Caki2 (cell line): ENCODE measurements around the gene NCAPG. TPM values are rescaled to one million over a fixed set of nuclear protein-coding genes. Genes with fewer than 3 reads are reported as not detected.

Experiments used
- DNase-seq: peaks from one replicate; pipeline ENCODE4 v3.0.0-alpha.2; 2015; ENCODE audit warnings: low read depth
- in situ Hi-C: cut with HindIII; loops from 2 replicates; pipeline ENCODE4 v1.10.0; 2016; ENCODE audit warnings: low sequenced_read_pairs, low pct_unique_long_range_greater_than_20kb, mixed read lengths
- total RNA-seq: library from RNA; depleted of rRNA; stranded (reverse); fragments of >200 nt; shearing (Covaris generic); gene quantifications from 2 replicates; pipeline ENCODE4 v1.2.3, GENCODE V29; 2014; ENCODE audit warnings: low replicate concordance; rRNA removed

The NCAPG gene, protein sequence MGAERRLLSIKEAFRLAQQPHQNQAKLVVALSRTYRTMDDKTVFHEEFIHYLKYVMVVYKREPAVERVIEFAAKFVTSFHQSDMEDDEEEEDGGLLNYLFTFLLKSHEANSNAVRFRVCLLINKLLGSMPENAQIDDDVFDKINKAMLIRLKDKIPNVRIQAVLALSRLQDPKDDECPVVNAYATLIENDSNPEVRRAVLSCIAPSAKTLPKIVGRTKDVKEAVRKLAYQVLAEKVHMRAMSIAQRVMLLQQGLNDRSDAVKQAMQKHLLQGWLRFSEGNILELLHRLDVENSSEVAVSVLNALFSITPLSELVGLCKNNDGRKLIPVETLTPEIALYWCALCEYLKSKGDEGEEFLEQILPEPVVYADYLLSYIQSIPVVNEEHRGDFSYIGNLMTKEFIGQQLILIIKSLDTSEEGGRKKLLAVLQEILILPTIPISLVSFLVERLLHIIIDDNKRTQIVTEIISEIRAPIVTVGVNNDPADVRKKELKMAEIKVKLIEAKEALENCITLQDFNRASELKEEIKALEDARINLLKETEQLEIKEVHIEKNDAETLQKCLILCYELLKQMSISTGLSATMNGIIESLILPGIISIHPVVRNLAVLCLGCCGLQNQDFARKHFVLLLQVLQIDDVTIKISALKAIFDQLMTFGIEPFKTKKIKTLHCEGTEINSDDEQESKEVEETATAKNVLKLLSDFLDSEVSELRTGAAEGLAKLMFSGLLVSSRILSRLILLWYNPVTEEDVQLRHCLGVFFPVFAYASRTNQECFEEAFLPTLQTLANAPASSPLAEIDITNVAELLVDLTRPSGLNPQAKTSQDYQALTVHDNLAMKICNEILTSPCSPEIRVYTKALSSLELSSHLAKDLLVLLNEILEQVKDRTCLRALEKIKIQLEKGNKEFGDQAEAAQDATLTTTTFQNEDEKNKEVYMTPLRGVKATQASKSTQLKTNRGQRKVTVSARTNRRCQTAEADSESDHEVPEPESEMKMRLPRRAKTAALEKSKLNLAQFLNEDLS
- total RNA-seq = 18.2 and 25.3 TPM in 2 replicates

DNA sequence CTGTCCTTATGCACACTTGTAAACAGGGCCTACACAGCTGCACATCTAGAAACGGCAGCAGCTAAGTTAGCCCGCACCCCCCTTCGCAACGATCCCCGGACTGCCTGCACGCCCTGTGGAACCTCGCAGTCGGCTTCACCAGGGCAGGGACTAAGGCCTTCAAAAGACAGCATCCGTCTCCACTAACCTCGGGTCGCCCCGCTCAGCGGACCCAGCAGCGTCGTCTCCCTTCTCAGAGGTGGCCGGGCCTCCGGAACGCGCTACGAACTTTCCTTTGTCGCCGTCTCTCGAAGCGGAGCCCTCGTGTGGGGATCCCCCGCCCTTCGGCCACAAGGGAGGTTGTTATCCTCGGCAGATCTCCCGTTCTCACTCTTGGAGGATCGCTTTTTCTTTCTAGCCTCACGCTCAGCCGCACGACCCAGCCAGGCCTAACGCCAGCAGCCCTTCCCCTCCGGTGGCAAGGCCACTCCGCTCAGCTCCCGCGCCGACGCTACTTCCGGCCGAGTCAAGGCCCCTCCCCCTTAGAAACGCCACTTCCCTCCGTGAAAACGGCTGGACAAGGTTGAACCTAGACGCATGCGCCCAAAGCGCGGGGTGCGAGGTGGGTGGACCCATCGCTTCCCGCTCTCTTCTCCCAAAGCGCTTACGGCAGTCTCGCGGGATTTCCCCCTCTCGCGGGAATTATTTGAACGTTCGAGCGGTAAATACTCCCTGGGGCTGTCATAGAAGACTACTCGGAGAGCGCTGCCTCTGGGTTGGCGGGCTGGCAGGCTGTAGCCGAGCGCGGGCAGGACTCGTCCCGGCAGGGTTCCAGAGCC is at the start of gene NCAPG, which contains the start of gene DCAF16:
Gene NCAPG, plus strand, starts transcription at position 720 of the 818 bp plus-strand sequence. CDS start 99 bp downstream, outside the sequence.
Gene DCAF16, minus strand, starts transcription at position 498 of the 818 bp plus-strand sequence. CDS start 6,616 bp downstream, outside the sequence.
- peak; percentile 99 for DNase-seq
- in situ Hi-C loops = no loop called here

DNA sequence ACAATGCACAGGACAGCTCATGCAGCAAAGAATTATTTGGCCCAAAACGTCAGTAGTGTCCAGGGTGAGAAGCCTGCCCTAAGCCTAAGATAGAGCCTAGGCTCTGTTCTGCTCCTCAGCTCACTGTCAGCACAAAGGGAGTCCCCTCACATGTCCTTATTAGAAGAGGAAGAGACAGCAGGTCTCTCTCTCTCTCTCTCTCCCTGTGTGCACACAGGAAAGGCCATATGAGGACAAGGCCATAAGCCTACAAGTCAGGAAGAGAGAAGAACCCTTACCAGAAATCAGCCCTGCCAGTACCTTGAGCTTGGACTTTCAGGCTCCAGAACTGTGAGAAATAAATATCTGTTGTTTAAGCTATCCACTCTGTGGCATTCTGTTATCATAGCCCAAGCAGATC is 49.7 kb upstream of the NCAPG start:
- in situ Hi-C loops = no loop called here

DNA sequence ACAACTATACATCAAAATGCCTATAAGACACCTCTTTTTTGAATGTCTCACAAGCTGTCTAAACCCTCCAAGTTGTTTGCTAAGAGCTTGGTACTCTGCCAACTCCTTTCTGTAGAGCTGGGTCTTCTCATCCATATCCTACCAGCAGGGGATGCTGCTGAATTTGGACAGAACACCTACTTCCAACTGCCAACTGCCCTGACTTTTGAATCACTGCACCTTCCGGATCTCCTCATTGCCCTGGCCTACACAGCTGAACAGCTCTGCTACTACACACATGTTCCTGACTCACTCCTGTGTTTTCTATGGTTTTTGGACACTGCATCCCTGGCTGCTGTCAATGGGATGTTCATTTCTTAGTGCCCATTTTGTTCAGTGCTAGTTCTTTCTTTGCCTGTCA is 48.1 kb upstream of the NCAPG start:
- no peak for DNase-seq
- in situ Hi-C loops = no loop called here

More for the DNA sequence above, 49.7 kb upstream of the NCAPG start:
- DNase-seq = no peak

- DNase-seq = no peak
- in situ Hi-C loops = no loop called here
Measured at GRCh38 chr4:17763416-17763815, 47.4 kb upstream of the NCAPG start.

- no peak for DNase-seq
- in situ Hi-C loops = no loop called here
Measured at GRCh38 chr4:17763931-17764330, 46.8 kb upstream of the NCAPG start.

- no peak for DNase-seq
- in situ Hi-C loops = no loop called here
Measured at GRCh38 chr4:17765514-17766286, 45.1 kb upstream of the NCAPG start.

DNA sequence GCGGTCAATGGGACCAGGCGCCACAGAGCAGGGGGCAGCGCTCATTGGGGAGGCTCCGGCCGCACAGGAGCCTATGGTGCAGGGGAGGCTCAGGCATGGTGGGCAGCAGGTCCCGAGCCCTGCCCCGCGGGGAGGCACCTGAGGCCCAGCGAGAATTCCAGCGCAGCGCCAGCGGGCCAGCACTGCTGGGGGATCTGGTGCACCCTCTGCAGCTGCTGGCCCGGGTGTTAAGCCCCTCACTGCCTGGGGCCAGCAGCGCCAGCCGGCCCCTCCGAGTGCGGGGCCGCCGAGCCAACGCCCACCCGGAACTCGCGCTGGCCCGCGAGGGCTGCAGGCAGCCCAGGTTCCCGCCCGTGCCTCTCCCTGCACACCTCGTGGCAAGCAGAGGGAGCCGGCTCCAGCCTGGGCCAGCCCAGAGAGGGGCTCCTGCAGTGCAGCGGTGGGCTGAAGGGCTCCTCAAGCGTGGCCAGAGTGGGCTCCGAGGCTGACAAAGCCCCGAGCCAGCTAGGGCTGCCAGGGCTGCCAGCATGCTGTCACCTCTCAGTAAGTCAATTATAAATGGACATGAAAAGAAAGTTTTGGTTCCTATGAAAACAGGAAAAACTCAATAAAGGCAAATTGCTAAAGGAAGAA is 43.8 kb upstream of the NCAPG start:
- DNase-seq = no peak

GRCh38 chr4:17769406-17770174 is 41.2 kb upstream of the NCAPG start:
- DNase-seq = no peak
- in situ Hi-C loops = no loop called here

More for the DNA sequence above, 43.8 kb upstream of the NCAPG start:
- in situ Hi-C loops = no loop called here

DNA sequence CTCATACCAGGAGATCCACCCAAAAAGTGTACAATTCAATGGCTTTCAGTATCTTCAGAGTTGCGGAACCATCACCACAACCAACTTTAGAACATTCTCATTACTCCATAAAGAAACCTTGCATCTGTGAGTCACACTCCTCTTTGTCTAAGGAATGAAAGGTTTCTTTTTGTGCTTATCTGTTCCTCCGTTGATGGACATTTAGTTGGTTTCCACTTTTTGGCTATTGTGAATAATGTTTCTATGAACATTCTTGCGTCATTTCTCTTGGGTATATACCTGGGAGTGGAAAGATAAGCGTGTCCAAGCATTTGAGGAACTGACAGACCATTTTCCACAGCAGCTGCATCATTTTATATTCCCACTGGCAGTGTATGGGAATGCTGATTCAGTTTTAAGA is 39.9 kb upstream of the NCAPG start:
- DNase-seq = no peak
- in situ Hi-C loops = no loop called here

- in situ Hi-C loops = no loop called here
Measured at GRCh38 chr4:17771284-17771908, 39.4 kb upstream of the NCAPG start.

DNA sequence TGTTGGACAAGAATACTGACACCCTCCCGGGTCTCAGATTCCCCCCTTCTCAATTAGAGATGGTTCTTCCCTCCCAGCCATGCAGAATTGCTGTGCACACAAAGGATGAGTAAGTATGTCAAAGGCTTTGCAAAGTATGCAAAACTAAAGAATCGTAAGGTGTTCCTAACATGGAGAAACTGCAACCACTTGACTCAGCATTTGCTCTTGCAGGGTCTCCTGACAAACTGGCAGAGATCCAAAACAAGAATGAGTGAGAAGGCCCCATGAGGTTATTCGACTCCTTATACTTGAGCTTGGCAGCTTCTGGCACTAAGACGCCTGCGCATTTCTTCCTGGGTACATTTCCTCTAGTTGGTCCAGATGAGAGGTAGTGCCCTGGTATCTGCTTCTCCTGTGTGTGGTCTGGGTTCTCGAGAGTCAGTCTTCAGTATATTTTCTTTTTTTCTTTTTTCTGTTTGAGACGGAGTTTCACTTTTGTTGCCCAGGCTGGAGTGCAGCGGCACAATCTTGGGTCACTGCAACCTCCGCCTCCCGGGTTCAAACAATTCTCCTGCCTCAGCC is 37.6 kb upstream of the NCAPG start:
- DNase-seq = no peak
- in situ Hi-C loops = no loop called here

More at GRCh38 chr4:17771284-17771908, 39.4 kb upstream of the NCAPG start:
- DNase-seq = no peak

- DNase-seq = no peak
- in situ Hi-C loops = no loop called here
Measured at GRCh38 chr4:17778431-17778830, 32.3 kb upstream of the NCAPG start.

DNA sequence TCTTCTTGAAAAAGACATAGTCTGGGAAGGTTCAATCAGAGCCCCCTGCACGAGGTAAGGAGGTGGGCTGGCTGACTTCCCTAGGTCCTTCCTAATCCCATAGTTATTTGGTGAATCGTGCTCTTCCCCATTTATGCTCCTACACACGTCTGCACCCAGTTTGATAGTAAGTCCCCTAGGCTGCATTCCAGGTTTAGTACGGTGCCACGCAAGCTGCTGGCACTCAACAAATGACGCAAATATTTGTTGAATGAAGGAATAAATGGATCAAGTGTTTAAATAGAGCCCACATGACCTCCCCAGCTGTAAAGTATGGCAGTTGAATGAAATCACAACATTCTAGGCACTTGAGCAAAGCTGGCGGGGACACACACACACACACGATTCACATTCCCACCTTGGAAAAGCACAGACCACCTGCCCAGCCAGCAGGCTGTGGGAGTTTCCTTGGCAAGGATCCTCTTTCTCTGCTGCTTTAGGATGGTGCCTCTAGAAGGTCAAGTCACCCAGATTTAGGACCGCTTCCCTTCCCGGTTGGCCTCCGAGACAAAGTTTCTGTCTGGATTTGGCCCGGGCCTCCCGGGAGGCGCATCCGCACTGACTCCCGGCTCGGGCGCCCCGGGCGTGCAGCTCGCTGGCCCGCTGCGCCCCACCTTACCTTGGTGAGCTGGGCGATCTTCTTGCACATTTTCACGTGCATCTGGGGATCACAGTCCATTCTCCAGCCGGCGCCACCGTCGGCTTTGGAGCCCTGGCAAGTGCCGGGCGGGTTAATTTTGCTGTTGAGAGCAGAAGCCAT is 30.1 kb upstream of the NCAPG start:
- DNase-seq = no peak
- in situ Hi-C loops = no loop called here

DNA sequence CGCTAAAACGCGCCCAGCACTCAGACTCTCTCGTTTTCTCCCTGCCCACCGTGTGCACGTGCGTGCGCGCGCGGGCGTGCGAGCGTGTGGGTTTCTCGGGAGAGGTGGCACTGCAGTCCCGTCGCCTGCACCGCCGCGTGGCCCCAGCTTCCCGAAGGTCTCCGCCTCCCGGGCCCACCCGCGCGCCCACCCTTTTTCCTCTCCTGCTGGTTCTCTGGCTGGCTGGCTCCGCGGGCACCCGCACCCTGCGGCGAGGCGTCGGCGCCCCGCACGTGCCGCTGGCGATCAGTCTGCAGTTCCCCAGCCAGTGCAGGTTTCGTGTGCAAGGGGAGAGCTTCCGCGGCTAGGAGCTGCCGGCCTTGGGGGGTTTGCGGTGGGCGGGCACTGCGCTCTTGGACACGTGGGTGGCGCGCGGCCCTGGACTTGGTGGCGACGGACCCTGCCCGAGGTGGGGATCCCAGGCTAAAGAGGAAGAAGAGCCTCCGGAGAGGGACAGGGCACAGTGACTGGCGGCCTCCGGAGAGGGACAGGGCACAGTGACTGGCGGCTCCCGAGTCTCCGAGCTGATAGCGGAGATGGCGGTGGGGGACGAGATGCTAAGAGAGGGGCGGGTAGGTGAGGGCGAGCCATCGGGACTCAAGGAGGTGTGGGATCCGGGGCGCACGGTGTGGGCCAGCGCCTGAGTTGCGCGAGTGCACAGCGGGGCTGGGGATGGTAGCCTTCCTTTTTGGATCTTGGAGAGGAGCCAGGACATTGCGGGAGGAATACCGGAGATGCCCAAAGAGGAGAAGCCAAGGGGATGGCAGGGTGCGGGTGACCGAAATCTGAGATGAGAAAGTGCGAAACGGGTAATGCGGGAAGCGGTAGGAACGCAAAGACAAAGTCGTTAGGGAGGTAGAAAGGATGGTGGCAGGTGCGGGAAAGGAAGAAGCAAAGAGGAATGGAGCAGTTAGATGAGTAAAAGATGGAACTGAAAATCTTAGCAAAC is 29.2 kb upstream of the NCAPG start, which contains the start of gene FAM184B:
Gene FAM184B, minus strand, starts transcription at position 322 of the 988 bp plus-strand sequence. CDS start 322 bp downstream, outside the sequence.
- in situ Hi-C loops = no loop called here

More for the DNA sequence above, 29.2 kb upstream of the NCAPG start, which contains the start of gene FAM184B:
- DNase-seq = no peak
